RPMI8226 (cell line): Measurements from ENCODE around the gene MED9.

Experiments
- DNase-seq: peaks from one replicate; pipeline ENCODE4 v3.0.0-alpha.2; 2015

MED9 gene

DNA sequence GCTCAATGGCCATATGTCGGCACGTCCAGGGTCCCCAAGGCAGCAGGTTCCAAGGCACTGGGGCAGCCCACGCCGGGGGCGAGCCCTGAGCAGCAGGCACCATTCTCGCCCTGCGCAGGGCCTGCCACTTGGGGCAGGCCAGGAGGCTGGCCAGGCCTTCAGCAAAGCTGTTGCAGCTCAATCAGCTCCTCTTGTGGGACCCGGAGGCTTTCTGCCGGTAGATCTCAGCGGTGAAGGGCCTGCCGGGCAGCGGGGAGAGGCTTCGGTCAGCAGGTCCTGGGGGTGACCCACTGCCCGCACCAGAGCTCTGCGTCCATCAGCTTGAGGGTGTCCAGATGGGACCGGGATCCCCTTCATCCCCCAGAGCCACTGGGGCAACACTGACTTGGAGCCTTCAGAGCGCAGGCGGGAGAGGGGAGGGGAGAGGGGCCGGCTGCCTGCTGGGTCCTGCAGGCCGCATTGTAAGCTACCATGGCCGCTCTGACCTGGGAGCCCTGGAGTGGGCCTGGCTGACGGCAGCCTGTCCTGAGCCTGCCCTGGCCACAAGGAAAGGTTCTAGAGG lies 28.9 kb downstream of the MED9 start:
- DNase-seq, result no peak

DNA sequence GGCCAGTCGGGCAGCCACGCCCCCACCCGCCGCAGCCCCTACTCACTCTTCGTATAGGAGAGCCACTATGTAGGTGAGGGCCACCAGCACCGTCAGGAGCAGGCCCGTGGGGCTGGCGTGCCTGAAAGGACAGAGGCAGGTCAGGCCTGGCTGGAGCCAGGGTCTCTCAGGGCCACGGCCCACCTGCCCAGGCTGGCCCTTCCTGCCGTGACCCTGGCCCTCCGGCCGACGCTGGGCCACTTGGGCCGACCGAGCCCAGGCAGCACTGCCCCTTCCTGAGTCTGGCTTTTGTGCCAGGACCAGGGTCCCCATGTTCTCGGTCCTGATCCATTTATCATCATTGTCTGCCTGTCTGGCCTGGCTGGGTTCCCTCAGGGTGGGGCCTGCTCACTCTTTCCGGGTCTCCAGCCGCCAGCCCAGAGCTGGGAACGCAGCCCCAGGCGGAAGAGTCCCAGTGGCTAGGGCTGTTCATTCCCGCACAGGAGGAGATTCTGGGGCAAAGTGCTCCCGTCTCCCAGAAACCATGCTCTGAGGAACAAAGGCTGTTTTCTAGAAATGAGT lies 29.5 kb downstream of the MED9 start:
- DNase-seq, result no peak

DNA sequence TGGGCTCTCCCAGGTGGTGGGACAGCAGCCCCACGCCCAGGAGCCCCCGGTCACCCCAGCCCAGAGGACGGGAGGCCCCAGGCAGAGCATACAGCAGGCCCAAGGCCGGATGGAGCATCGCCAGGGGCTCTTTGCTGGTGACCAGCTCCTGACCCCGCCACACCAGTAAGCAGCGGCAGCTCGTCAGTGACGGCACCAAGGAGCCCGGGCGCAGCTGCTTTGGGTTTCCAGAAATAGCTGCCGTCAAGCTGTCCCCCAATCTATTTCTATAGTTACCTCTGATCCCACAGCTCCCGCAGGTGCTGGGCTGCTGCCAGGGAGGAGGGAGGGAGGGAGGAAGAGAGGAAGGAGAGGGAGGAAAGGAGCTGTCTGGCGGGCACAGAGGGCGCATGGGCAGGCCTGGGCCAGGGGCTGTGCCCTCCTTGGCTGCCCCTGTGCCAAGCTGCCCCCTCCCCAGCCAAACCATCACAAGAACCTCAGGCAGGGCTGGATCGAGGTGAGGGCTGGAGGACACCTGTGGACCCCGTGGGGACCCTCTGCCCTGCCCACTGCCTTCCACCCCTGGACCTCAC lies 30.2 kb downstream of the MED9 start:
- no peak for DNase-seq

DNA sequence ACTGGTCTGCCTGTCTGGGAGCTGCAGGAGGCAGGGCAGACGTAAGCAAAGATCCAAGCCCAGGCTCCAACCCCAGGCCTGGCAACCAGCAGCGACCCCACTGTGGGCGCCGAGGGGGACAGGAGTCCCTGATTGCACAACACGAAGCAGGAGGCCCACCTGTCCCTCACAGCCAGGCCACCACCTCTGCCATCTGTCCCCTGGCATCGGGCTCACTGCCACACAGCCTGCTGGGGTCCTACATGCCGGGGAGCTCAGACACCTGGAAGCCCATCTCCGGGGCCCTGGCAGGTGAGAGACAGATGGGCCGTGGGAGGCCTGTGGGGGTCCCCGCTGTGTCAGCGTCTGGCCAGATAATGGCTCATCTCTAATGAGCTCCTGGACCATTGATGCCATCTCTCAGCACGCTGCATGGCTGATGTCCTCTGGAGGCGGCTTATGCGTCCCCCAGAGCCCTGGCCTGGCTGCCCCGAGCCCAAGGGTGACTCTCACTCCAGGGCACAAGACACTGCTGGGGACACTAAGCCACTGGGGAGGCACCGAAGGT lies 30.7 kb downstream of the MED9 start:
- DNase-seq, result no peak

DNA sequence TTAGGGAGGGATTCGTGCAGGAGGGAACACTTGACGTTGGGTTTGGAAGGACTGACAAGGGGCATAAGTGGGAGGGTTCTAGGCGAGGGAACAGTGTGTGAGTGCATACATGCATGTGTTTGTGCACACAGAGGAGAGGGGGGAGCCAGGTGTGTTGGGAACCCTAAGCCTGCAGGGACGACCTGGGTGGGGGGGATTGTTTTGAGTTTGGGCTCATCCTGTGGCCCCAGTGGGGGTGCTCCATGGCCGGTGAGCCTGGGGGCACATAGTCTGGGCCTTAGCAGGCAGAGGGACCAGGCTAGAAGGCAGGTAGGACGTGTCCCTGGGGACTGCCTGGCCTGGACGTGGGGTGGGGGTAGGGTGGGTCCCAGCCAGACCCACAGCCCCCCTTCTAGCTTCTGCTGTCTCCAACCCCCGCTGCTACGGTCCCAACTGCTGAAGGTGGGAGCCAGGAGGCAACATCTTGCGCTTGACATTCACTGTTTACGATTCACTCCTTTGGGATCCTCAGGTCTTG lies 31.3 kb downstream of the MED9 start:
- DNase-seq, result no peak

DNA sequence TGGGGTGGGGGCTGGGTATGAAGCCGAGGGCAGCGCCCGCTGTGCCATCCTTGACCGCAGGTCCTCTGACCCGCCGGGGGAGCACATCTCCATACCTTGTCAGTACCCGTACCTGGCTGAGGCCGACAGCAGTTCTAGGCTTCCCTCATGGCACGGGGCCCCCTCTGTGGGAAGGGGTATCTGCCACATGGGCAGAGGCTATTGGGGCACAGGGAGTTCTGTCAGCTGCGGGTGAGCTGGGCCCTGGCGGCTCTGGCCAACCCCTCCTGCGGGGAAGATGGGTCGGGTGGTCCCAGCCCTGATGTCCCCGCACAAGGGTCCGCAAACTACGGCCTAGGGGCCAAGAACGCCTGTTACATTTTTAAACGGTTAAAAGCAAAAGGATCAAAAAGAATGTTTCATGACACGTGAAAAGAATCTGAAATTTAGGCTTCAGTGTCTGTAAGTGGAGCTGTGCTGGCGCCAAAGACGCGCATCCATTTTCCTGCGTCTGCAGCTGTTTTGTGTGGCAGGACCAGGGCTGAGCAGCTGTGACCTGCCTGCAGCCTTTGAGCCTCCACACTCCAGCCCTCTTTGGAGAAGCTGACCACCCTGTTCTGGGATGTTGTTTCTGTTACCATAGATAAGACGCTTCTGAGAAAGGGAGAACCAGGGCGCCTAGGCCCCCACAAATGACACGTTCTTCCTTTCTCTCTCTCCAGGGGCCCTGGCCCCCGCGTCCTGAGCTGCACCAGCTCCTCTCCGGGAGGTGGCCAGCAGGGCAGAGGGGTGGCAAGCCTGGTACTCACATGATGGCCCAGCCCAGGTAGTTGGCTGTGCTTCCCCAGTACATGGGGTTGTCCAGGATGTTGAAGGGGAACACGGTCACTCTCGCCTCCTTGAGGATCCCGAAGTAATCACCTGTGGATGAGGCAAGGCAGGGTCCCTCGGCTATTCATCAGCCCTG lies 32.1 kb downstream of the MED9 start:
- no peak for DNase-seq

DNA sequence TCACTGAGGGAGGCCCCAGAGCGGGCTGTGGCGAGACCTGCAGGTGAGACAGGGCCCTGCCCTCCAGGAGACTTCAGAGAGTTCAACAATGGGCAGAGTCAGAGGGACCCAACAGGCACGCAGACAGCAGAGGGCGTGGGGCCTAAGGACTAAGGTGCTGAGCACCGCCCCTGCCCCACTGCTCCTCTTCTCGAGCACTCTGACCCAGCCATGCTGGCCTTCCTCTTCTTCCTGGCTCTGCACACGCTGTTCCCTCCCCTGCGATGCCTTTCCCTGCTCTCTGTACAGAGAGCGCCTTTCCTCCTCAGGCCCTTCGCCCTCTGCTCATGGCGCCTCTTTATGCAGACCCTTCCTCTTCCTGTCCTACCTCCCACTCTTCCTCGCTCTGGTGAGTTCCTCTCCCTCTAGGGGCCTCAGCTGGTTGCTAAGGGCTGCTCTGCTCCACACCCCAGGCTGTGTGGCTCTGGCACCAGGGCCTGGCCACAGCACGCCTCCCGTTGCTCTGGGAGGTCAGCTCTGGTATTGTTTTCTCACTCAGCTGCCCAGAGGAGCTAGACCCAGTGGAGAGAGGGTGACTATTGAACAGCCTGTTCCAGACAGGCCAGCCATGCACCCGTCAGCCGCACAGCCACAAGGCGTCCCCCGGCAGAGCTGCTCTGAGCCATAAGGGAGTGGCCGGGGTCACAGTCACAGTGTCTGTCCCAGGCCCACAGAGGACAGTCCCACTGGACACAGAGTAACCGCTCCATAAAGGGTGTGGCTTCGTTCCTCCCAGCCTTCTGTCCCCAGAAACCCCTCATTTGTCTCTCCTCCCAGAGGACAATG lies 33.0 kb downstream of the MED9 start:
- DNase-seq, result no peak

DNA sequence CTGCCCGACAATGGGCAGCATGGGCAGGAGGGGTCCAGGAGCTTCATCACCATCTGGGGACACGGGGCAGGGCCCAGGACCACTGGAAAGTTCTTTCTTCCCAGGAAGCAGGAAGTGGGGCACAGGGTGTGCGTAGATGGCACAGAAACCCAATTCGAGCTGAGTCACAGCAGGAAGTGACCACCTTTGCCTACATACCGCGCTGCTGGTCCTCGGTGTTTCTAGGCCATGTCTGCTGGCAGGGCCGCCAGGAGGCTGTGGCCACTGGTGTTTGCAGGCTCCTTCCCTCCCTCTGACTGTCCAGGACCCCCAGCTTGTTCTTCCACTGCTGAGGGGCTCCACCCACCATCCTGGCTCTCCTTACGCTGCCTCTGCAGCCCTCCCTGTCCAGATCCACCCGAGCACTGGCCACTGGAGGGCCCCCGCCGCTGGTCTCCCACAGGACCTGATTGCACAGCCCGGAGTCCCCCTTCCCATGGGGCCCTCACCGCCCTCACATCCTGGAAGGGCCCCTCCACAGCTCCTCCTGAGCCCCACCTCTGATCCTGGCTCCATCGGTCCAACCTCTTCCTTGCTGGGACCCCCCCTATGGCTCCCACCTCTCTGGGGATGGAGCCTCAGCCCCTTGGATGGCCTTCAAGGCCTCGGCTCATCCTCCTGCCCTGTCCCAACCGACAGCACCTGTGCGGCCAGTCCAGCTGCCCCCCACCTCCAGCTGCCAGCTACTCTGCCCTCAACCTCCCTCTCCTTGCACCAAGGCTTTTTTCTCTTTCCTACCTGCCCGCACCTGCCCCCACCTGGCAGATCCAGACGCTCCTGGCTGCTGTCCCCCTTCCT lies 33.9 kb downstream of the MED9 start:
- no peak for DNase-seq

DNA sequence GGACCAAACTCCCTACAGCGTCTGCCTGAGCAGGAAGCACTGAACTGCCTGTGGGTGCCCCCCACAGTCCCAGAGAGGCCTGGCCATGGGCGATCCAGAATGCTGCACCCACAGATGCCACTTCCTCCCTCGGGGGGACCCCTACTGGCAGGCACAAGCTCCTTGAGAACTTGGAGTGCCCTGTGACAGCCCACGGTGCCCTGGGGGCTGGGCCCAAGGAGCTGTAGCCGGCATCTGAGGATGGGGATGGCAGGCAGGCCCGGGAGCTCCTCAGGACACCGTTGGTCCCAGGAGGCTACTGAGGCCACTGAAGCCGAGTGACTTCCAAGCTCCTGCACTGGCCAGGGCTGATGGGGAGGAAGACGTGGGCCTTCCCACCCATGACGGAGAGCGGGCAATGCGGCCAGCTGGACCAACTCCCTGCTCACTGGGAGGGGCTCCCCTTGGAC lies 34.5 kb downstream of the MED9 start:
- DNase-seq, result no peak

DNA sequence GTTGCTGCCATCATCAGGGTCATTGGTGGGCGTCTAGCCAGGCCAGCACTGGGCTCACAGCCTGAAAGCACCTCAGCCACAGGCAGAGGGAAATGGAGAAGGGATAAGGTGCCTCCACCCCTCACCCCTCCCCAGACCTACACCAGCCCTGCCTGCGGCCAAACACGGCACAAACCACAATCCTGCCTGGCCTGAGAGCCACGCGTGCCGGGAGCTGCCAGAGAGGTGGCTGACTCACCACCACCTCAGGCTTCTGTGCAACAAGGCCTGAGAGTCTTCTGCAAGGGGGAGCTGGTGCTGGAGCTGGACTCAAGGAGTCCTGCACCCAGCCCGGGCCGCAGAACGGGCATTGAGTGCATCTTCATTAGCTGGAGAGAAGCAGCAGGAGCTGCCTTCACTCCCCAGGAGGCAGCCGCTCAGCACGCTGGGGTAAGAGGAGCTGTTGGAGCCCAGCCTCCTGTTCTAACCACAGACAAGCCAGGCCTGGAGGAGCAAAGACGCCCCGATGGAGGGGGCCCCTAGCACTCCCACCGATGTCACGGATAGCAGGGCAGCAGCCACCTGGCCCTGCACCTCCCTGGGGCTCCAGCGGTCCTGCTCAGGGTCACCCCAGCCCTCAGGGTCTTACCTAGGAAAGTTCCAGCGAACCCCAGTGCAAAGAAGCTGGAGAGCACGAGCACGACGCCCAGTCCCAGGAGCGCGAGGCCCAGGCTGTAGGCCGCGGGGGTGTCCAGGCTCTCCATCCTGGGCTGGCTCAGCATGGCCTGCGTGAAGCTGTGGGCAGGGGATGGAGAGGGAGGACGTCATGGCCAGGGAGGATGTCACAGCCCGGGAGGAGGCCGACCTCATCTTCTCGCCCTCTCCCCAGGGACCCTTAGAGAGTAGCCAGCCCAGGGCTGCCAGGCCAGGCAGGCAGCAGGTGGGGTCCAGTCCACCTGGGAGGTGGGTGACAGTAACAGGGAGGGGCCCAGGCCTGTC lies 35.4 kb downstream of the MED9 start:
- DNase-seq, result no peak

DNA sequence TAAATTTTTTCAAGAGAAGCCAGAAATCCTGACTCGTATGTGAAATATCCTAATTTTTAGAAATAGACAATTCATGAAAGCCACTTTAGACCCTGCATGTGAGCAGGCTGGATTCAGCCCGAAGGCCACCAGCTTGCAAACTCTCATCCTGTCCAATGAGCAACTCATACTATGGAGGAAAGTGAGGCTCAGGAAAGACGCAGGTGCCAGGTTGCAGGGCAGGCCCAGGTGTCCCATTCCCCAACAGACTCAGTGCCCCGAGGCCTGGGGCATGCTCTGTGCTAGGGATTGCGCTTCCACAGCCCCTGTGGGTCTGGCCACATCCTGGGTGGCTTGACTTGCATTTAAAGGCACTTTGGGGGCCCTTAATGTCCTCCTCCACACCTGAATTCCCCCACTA lies 36.1 kb downstream of the MED9 start:
- no peak for DNase-seq

DNA sequence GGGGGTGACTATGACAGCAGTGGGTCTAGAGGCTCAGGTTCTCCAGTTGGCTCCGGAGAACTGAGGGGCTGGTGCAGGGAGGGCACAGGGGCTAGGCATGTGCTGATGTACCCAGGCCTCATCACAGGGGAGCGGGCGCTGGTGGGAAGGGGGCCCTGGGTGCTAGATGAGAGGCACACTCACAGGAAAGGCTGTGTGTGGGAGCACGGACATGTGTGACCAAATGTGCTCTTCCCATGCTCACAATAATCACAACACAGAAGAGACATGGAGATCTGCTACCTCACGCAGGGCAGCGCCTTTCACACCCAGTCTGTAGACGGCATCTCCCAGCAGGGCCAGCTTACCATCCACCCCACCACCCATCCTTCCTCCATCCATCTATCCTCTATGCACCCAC lies 36.8 kb downstream of the MED9 start:
- no peak for DNase-seq

DNA sequence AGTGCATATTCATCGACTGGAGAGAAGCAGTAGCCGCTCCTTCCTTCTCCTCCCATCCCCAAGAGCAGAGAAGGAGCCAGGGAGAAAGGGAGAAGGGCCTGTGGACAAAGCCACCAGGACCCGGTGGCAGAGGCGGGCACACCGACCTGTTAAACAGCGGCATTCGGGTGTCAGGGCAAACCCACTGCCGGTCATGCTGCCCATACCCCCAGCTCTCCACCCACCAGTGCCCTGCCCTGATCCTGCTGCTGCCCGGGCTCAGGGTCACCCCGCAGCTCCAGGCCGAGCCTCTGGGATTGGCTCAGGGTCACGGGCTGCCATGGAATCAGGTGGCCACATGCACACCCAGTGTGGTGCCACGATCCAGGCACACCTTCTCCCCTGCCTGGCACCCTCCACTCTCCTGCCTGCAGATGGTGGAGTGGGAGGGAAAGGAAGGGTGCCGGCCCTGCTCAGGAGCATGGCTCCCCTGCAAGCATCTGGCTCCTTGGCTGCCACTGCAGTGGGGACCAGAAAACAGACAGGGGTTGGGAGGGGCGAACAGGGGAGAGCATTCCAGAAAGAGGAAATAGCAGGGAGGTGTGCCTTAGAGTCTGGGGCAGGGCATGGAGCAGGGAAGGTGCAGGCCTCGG lies 37.7 kb downstream of the MED9 start:
- no peak for DNase-seq

DNA sequence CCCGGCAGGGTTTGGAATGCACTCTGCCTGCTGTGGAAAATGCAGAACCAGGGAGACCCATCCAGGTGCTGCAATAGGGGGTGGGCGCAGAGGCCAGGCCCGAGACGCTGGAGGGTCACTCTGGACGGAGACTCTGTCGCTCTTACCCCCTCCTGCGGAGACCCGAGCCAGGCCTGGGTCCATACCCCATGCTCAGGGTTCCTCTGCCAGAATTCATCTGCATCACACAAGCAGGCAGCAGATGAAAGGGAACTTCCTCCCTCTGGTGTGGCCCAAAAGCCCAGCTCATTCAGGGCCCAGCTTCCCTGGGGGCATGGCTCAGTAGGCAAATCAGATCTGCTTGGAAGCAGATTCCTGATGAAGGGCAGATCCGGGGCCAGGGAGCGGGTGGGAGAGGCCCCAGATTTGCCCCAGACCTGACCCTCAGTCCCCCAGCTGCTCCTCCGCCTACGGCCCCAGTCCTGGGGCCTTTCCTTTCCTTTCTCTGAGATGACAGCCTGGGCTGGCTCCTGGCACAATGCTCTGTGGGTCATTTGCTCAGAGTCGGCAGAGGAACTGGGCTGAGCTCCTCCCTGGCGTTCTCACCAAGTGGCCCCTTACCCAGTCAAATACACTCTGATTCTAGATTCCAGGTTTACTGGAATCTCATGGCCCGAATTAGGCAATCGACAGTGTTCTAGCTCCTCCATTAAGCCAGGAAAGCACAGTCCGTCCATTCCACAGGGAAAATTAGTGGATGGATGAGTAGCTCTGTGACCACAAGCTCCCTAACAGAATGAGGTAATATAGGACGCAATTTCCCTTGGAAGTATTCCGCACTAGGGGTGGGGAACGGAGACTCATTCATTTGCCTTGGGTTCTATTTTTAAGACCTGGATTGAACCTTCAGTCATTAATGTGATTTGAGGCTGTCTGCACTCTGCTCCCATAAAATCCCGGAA lies 38.5 kb downstream of the MED9 start:
- no peak for DNase-seq

DNA sequence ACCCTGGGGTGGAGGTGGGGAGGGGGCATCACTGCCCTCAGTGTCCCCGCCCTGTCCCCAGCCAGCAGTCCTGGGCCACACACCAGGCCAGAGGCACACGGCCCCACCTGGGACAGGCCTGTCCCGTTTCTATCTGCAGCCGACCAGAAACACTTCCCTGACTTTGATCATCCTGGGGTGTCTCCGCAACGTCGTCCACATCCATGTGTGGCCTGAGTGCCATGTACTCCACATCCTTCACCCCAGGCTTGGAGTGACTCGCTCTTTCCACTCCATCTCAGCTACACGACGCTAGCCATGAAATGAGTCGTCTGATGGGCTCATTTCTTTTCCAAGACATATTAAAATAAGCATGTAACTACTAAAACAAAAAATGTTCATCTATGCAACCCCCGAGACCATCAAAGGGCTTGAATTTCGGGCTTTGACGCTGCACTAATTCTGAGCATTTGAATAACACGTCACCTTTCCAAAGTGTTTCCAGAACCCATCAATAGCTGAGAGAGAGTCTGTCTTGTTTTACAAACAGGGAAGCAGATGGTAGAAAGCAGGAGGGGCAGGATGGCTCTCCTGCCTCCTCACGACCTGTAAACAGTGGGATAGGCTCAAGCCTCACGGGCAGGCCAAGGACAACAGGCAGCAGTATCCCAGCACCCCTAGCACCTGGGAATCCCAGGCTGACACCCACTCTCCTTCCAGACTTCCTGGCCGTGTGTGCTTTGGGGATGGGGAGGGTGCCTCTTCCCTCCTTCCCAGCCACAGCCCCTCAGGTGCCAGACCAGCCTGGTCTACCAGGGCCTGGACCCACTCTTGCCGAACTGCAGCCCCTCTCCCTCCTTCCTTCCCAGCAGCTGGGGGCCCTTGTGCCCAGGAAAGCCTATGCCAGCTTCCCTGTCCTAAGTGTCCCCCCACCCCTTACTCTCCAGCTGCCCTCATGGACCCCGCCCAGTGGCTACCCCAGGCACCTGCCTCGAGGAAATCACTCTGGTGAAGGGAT lies 39.4 kb downstream of the MED9 start:
- no peak for DNase-seq

DNA sequence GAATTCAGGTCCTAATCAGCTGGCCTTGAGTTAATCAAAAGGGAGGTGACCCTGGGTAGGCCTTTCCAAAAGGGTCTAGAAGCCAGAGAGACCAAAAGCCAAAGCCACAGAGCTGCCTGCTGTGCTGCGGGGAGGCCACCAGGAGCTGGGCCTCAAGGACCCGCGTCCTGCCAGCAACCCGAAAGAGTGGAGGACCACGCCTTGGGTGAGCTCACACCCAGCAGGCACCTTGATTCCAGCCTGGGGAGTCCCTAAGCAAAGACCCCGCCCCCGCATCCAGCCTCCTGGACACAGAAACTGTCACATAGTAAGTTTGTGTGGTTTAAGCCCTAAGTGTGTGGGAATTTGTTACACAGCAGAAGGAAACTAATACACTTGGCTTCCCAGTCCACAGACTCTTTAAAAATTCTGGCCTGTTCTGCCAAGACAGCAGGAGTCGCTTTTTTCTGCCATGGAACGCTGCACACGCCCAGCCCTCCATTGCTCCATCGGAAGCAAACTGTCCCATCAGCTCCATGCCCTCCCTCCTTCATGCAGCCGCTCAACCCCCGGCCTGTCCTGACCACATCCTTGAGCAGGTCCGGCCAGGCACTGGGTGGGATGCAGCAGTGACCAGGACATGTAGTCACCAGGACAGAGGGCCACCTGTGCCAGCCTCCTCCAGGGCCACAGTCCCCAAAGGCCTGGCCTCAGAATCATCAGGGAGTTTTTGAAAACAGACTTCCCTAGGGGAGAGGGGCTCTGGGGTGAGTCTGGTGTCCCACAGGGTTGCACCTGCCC lies 40.3 kb downstream of the MED9 start:
- no peak for DNase-seq
